ENCODE measurements around the gene PNKD.

The PNKD gene

GRCh38 chr2:218235017-218235416 lies 35.3 kb upstream of the PNKD start:
- 92% methylated on average over 2 of the region's 2 CpGs for WGBS
- Histone ChIP-seq H3K9ac (ENCODE audit: low read depth, low read length) (no peak overlapping the region), H3K9me3 (ENCODE audit: insufficient read depth, low read depth, low read length) (no peaks in the 10 kb centered on the region), H3K36me3 (ENCODE audit: insufficient read depth, low read length) (peaks cover 98% of the 10 kb centered on the region), H3K27me3 (ENCODE audit: insufficient read depth, low read length) (no peaks in the 10 kb centered on the region), H3K4me3 (ENCODE audit: low read length) (no peak overlapping the region), H3K27ac (ENCODE audit: low read depth, low read length) (no peak overlapping the region), H3K4me1 (ENCODE audit: insufficient read depth, low read length) (no peaks in the 10 kb centered on the region)

- no peaks in the 10 kb centered on the region for H3K27me3 ChIP-seq (ENCODE audit: insufficient read depth, low read length)
- H3K4me1 ChIP-seq (ENCODE audit: insufficient read depth, low read length), result no peaks in the 10 kb centered on the region
- H3K9ac ChIP-seq (ENCODE audit: low read depth, low read length), result no peak overlapping the region
- H3K4me3 ChIP-seq (ENCODE audit: low read length), result no peak overlapping the region
- 93% methylated on average over 4 of the region's 4 CpGs for WGBS
- H3K36me3 ChIP-seq (ENCODE audit: insufficient read depth, low read length), result peaks cover 97% of the 10 kb centered on the region
- no peaks in the 10 kb centered on the region for H3K9me3 ChIP-seq (ENCODE audit: insufficient read depth, low read depth, low read length)
- H3K27ac ChIP-seq (ENCODE audit: low read depth, low read length), result no peak overlapping the region
Observed at GRCh38 chr2:218236829-218237228, 33.5 kb upstream of the PNKD start.

- H3K36me3 ChIP-seq (ENCODE audit: insufficient read depth, low read length), result peaks cover 99% of the 10 kb centered on the region
Observed at GRCh38 chr2:218238887-218239286, 31.4 kb upstream of the PNKD start.

DNA sequence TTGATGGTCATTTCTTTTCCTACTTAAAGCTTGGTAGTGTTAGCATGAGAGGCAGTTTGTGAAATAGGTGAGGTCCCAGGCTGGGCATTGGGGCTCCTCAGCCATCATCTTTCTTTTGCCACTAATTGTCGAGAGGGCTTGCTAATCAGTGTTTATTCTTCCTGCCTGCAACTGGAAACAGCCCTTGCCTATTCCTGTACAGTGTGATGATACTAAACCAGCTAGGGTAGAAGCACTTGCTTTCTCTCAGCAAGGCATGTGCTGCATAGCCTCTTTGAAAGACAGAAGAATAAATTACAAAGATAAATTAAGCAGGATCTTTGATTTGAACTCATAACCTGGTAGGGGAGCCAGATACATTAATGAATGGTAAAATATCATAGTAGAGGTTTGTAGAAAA lies 26.1 kb upstream of the PNKD start:
- Histone ChIP-seq H3K4me3 (ENCODE audit: low read length) (no peak overlapping the region), H3K9ac (ENCODE audit: low read depth, low read length) (no peak overlapping the region), H3K4me1 (ENCODE audit: insufficient read depth, low read length) (no peaks in the 10 kb centered on the region), H3K36me3 (ENCODE audit: insufficient read depth, low read length) (peaks cover 98% of the 10 kb centered on the region), H3K9me3 (ENCODE audit: insufficient read depth, low read depth, low read length) (no peaks in the 10 kb centered on the region), H3K27me3 (ENCODE audit: insufficient read depth, low read length) (no peaks in the 10 kb centered on the region), H3K27ac (ENCODE audit: low read depth, low read length) (no peak overlapping the region)
- WGBS, result 76% methylated on average over 1 of the region's 1 CpG

More at GRCh38 chr2:218238887-218239286, 31.4 kb upstream of the PNKD start:
- no peaks in the 10 kb centered on the region for H3K27me3 ChIP-seq (ENCODE audit: insufficient read depth, low read length)
- H3K4me1 ChIP-seq (ENCODE audit: insufficient read depth, low read length), result no peaks in the 10 kb centered on the region
- H3K27ac ChIP-seq (ENCODE audit: low read depth, low read length), result no peak overlapping the region
- H3K4me3 ChIP-seq (ENCODE audit: low read length), result no peak overlapping the region
- no peak overlapping the region for H3K9ac ChIP-seq (ENCODE audit: low read depth, low read length)
- 100% methylated on average over 1 of the region's 1 CpG for WGBS
- H3K9me3 ChIP-seq (ENCODE audit: insufficient read depth, low read depth, low read length), result no peaks in the 10 kb centered on the region

- no peak overlapping the region for H3K4me3 ChIP-seq (ENCODE audit: low read length)
- no peak overlapping the region for H3K9ac ChIP-seq (ENCODE audit: low read depth, low read length)
- H3K9me3 ChIP-seq (ENCODE audit: insufficient read depth, low read depth, low read length), result no peaks in the 10 kb centered on the region
- no peaks in the 10 kb centered on the region for H3K27me3 ChIP-seq (ENCODE audit: insufficient read depth, low read length)
- no peaks in the 10 kb centered on the region for H3K4me1 ChIP-seq (ENCODE audit: insufficient read depth, low read length)
- 95% methylated on average over 2 of the region's 2 CpGs for WGBS
- peaks cover 98% of the 10 kb centered on the region for H3K36me3 ChIP-seq (ENCODE audit: insufficient read depth, low read length)
- H3K27ac ChIP-seq (ENCODE audit: low read depth, low read length), result no peak overlapping the region
Observed at GRCh38 chr2:218244665-218245064, 25.7 kb upstream of the PNKD start.

- H3K9ac ChIP-seq (ENCODE audit: low read depth, low read length), result no peak overlapping the region
- no peaks in the 10 kb centered on the region for H3K4me1 ChIP-seq (ENCODE audit: insufficient read depth, low read length)
- H3K27me3 ChIP-seq (ENCODE audit: insufficient read depth, low read length), result no peaks in the 10 kb centered on the region
- H3K27ac ChIP-seq (ENCODE audit: low read depth, low read length), result no peak overlapping the region
- H3K36me3 ChIP-seq (ENCODE audit: insufficient read depth, low read length), result peaks cover 98% of the 10 kb centered on the region
- H3K9me3 ChIP-seq (ENCODE audit: insufficient read depth, low read depth, low read length), result no peaks in the 10 kb centered on the region
- WGBS, result 94% methylated on average over 4 of the region's 5 CpGs
- H3K4me3 ChIP-seq (ENCODE audit: low read length), result no peak overlapping the region
Observed at GRCh38 chr2:218245214-218245613, 25.1 kb upstream of the PNKD start.

GRCh38 chr2:218249691-218250090 lies 20.6 kb upstream of the PNKD start:
- peaks cover 98% of the 10 kb centered on the region for H3K36me3 ChIP-seq (ENCODE audit: insufficient read depth, low read length)
- H3K9ac ChIP-seq (ENCODE audit: low read depth, low read length), result no peak overlapping the region
- no peaks in the 10 kb centered on the region for H3K9me3 ChIP-seq (ENCODE audit: insufficient read depth, low read depth, low read length)
- H3K4me1 ChIP-seq (ENCODE audit: insufficient read depth, low read length), result no peaks in the 10 kb centered on the region
- H3K27me3 ChIP-seq (ENCODE audit: insufficient read depth, low read length), result no peaks in the 10 kb centered on the region
- H3K4me3 ChIP-seq (ENCODE audit: low read length), result no peak overlapping the region
- no peak overlapping the region for H3K27ac ChIP-seq (ENCODE audit: low read depth, low read length)
- 97% methylated on average over 13 of the region's 13 CpGs for WGBS

DNA sequence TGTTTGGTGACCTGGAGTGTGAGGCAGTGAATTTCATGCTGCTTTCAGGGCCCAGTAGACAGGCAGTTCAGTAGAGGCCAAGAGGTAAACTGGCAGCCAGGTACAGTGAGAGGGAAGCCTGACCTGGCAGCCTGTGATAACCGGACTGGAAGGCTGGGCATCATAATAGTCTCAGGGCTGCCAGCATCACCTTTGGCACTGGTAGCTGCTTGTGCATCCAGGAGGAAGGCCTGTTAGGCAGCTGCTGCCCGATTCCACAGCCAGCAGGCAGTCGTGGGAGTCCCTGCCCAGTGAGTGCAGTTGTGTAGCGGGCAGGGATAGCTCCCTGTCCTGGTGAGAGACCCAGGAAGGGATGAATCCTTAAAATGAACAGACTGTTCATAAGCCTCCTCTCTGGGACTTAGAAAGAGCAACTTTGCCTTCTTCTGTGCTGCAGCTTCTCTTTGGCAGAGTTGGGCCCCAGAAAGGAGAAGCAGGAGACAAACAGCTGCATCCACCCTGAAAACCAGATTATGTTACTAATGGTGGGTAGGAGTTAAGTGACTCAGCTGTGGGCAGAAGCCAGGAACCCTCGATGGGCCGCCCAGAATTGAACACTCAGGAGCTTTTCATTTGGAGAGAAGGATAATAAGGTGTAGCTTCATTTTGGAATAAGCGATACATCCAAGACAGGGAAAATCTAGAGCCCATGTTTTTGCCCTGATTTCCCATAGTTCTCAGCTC lies 17.6 kb upstream of the PNKD start:
- Histone ChIP-seq H3K27ac (ENCODE audit: low read depth, low read length) (no peak overlapping the region), H3K9me3 (ENCODE audit: insufficient read depth, low read depth, low read length) (no peaks in the 10 kb centered on the region), H3K4me3 (ENCODE audit: low read length) (no peak overlapping the region), H3K4me1 (ENCODE audit: insufficient read depth, low read length) (no peaks in the 10 kb centered on the region), H3K9ac (ENCODE audit: low read depth, low read length) (no peak overlapping the region), H3K36me3 (ENCODE audit: insufficient read depth, low read length) (peaks cover 83% of the 10 kb centered on the region), H3K27me3 (ENCODE audit: insufficient read depth, low read length) (no peaks in the 10 kb centered on the region)
- WGBS, result 86% methylated on average over 7 of the region's 7 CpGs

- H3K36me3 ChIP-seq (ENCODE audit: insufficient read depth, low read length), result peaks cover 78% of the 10 kb centered on the region
- H3K4me1 ChIP-seq (ENCODE audit: insufficient read depth, low read length), result no peaks in the 10 kb centered on the region
- H3K27me3 ChIP-seq (ENCODE audit: insufficient read depth, low read length), result no peaks in the 10 kb centered on the region
- H3K27ac ChIP-seq (ENCODE audit: low read depth, low read length), result no peak overlapping the region
- H3K9me3 ChIP-seq (ENCODE audit: insufficient read depth, low read depth, low read length), result no peaks in the 10 kb centered on the region
- WGBS, result 90% methylated on average over 5 of the region's 5 CpGs
- H3K4me3 ChIP-seq (ENCODE audit: low read length), result no peak overlapping the region
- no peak overlapping the region for H3K9ac ChIP-seq (ENCODE audit: low read depth, low read length)
Observed at GRCh38 chr2:218253232-218253625, 17.1 kb upstream of the PNKD start.

DNA sequence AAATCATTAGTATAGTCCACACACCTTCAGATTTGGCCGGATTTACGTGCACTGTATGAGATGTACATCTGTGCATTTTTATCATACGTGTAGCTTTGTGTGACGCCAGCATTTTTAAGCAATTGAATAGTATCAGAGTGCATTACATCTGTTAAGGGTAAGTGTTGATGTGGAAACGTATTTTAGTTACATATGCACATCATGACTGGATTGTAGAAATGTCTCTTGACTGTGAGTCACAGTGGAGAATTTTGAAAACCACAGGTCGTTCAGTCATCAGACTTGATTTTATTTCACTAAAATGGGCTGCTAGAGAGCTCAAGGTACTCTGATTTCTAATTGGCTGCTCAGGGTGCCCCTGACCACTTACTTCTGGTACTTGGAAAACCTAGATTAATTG lies 14.9 kb upstream of the PNKD start:
- H3K27ac ChIP-seq (ENCODE audit: low read depth, low read length), result no peak overlapping the region
- 89% methylated on average over 6 of the region's 6 CpGs for WGBS
- H3K27me3 ChIP-seq (ENCODE audit: insufficient read depth, low read length), result no peaks in the 10 kb centered on the region
- no peaks in the 10 kb centered on the region for H3K9me3 ChIP-seq (ENCODE audit: insufficient read depth, low read depth, low read length)
- 0 out of 2 replicates have a peak, but pooled peaks cover 2% of the 10 kb centered on the region for H3K4me1 ChIP-seq (ENCODE audit: insufficient read depth, low read length)
- H3K9ac ChIP-seq (ENCODE audit: low read depth, low read length), result no peak overlapping the region
- no peak overlapping the region for H3K4me3 ChIP-seq (ENCODE audit: low read length)
- H3K36me3 ChIP-seq (ENCODE audit: insufficient read depth, low read length), result peaks cover 57% of the 10 kb centered on the region

DNA sequence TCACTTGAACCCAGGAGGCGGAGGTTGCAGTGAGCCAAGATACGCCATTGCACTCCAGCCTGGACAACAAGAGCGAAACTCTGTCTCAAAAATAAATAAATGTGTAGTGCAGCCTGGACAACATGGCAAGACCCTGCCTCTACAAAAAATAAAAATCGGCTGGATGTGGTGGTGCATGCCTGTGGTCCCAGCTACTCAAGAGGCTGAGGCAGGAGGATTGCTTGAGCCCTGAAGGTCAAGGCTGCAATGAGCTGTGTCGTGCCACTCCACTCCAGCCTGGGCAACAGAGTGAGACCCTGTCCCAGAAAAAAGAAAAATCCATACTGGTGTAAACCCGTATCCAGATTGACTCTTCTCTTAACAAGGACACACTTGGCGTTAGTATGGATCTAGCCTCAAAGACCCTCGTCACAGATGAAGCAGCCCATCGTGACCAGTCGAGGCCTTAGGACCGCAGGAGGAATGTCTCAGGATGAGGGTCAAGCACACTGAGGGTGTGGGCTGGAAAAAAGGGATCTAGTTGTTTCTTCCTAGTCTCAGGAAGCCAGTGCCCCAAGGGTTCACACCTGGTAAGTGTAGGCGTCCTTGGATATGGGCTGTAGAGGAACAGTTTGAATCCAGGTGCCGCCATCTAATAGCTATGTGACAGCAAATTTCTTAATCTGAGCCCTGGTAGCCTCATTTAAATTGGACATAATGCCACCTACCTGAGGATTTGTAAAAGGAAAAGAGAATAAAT lies 13.5 kb upstream of the PNKD start:
- no peaks in the 10 kb centered on the region for H3K9me3 ChIP-seq (ENCODE audit: insufficient read depth, low read depth, low read length)
- H3K9ac ChIP-seq (ENCODE audit: low read depth, low read length), result no peak overlapping the region
- H3K4me3 ChIP-seq (ENCODE audit: low read length), result no peak overlapping the region
- H3K36me3 ChIP-seq (ENCODE audit: insufficient read depth, low read length), result peaks cover 44% of the 10 kb centered on the region
- 94% methylated on average over 13 of the region's 13 CpGs for WGBS
- H3K27me3 ChIP-seq (ENCODE audit: insufficient read depth, low read length), result no peaks in the 10 kb centered on the region
- peaks cover 12% of the 10 kb centered on the region; the same call in 1 of the 2 replicates for H3K4me1 ChIP-seq (ENCODE audit: insufficient read depth, low read length)
- no peak overlapping the region for H3K27ac ChIP-seq (ENCODE audit: low read depth, low read length)

All from HUES64 (cell line).